ENCODE measurements around the gene SGTA.

Gene SGTA

GRCh38 chr19:2791440-2791839 lies 8.4 kb upstream of the SGTA start:
- H4K20me1 ChIP-seq (ENCODE audit: low read depth, low read length), result no peaks in the 10 kb centered on the region
- no peak overlapping the region for H2AFZ ChIP-seq (ENCODE audit: low read depth, low read length, severe bottlenecking)
- H3K27me3 ChIP-seq (ENCODE audit: low read length), result no peaks in the 10 kb centered on the region
- no peaks in the 10 kb centered on the region for H3K36me3 ChIP-seq (ENCODE audit: low read length)
- H3F3A ChIP-seq (ENCODE audit: insufficient read depth), result no peaks in the 10 kb centered on the region
- no peak overlapping the region for H3K9ac ChIP-seq (ENCODE audit: low read length)
- H3K4me3 ChIP-seq (ENCODE audit: insufficient read depth, low read length, poor library complexity, severe bottlenecking), result no peak overlapping the region
- H3K27ac ChIP-seq (ENCODE audit: low read depth, low read length), result no peak overlapping the region
- H3K79me2 ChIP-seq (ENCODE audit: insufficient read depth, low read length), result peaks cover 39% of the 10 kb centered on the region
- no peaks in the 10 kb centered on the region for H3K9me3 ChIP-seq (ENCODE audit: insufficient read depth, low read length)
- TF ChIP-seq, protein P1, sequence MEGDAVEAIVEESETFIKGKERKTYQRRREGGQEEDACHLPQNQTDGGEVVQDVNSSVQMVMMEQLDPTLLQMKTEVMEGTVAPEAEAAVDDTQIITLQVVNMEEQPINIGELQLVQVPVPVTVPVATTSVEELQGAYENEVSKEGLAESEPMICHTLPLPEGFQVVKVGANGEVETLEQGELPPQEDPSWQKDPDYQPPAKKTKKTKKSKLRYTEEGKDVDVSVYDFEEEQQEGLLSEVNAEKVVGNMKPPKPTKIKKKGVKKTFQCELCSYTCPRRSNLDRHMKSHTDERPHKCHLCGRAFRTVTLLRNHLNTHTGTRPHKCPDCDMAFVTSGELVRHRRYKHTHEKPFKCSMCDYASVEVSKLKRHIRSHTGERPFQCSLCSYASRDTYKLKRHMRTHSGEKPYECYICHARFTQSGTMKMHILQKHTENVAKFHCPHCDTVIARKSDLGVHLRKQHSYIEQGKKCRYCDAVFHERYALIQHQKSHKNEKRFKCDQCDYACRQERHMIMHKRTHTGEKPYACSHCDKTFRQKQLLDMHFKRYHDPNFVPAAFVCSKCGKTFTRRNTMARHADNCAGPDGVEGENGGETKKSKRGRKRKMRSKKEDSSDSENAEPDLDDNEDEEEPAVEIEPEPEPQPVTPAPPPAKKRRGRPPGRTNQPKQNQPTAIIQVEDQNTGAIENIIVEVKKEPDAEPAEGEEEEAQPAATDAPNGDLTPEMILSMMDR (IDR thresholded peaks at IDR 0.05; ENCODE audit: insufficient read depth, low read length, poor library complexity, severe bottlenecking), result no peak
- no peak for TF ChIP-seq EZH2phosphoT487 (conservative IDR thresholded peaks at IDR 0.05; ENCODE audit: low read length)
- no peaks in the 10 kb centered on the region for H3K9me2 ChIP-seq (replicated peaks; ENCODE audit: insufficient read depth, low read length)
- no peak overlapping the region for H3K4me2 ChIP-seq (ENCODE audit: low read depth, low read length, poor library complexity, severe bottlenecking)

DNA sequence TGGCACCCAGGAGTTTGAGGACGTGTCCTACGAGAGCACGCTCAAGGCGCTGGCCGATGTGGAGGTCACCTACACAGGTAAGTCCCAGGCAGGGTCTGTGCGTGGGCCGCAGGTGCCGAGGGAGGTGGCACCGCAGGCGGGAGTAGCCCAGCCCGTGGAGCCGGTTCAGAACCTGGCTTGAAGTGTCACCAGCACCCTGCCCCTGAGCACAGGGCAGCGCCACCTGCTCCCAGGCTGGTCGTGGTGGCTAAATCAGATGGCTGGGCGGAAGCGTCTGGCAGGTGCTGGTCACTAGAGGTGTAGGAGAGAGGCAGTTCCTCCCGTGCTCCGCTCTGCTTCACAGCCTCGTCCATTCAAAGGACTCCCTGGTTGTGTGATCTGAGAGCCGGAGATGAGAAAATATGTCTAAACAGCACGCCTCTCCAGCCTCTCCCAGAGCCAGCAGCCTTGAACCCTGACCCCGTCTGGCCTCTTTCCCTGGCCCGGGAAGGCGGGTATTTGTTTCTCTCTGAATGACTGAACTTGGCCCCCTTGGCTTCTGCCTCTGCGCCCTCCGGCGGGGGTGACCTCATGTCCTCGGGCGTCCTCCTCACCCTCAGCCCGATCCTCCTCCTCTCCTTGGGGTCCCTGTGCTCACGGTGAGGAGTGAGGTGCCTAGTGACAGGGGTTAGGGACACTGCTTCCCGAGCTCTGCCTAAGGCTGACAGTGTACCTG lies 7.6 kb upstream of the SGTA start:
- H2AFZ ChIP-seq (ENCODE audit: low read depth, low read length, severe bottlenecking), result no peak overlapping the region
- no peaks in the 10 kb centered on the region for H3K36me3 ChIP-seq (ENCODE audit: low read length)
- H3K27me3 ChIP-seq (ENCODE audit: low read length), result no peaks in the 10 kb centered on the region
- no peaks in the 10 kb centered on the region for H4K20me1 ChIP-seq (ENCODE audit: low read depth, low read length)
- no peak overlapping the region for H3K4me2 ChIP-seq (ENCODE audit: low read depth, low read length, poor library complexity, severe bottlenecking)
- H3K9ac ChIP-seq (ENCODE audit: low read length), result no peak overlapping the region
- H3K9me3 ChIP-seq (ENCODE audit: insufficient read depth, low read length), result no peaks in the 10 kb centered on the region
- no peak overlapping the region for H3K4me3 ChIP-seq (ENCODE audit: insufficient read depth, low read length, poor library complexity, severe bottlenecking)
- no peaks in the 10 kb centered on the region for H3F3A ChIP-seq (ENCODE audit: insufficient read depth)
- H3K79me2 ChIP-seq (ENCODE audit: insufficient read depth, low read length), result peaks cover 46% of the 10 kb centered on the region
- no peak overlapping the region for H3K27ac ChIP-seq (ENCODE audit: low read depth, low read length)
- no peaks in the 10 kb centered on the region for H3K9me2 ChIP-seq (replicated peaks; ENCODE audit: insufficient read depth, low read length)
- TF ChIP-seq EZH2phosphoT487 (conservative IDR thresholded peaks at IDR 0.05; ENCODE audit: low read length), result no peak
- TF ChIP-seq, protein P1 (IDR thresholded peaks at IDR 0.05; ENCODE audit: insufficient read depth, low read length, poor library complexity, severe bottlenecking), result no peak

DNA sequence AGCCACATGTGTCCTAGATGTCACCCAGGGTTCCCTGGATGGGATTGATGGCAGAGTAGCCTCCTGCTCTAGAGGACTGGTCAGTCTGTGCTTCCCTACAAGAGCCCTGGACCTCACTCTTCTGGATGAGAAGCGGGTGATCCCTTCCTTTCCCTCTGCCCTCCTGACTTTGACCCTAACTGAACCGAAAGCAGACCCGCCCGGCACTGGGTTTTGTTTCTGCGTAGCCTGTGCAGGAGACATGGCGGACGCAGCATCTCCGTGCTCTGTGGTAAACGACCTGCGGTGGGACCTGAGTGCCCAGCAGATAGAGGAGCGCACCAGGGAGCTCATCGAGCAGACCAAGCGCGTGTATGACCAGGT lies 7.1 kb upstream of the SGTA start:
- Histone ChIP-seq H3K27me3 (ENCODE audit: low read length) (no peaks in the 10 kb centered on the region), H3F3A (ENCODE audit: insufficient read depth) (no peaks in the 10 kb centered on the region), H3K27ac (ENCODE audit: low read depth, low read length) (no peak overlapping the region), H3K9me2 (replicated peaks; ENCODE audit: insufficient read depth, low read length) (no peaks in the 10 kb centered on the region), H4K20me1 (ENCODE audit: low read depth, low read length) (no peaks in the 10 kb centered on the region), H3K79me2 (ENCODE audit: insufficient read depth, low read length) (peaks cover 50% of the 10 kb centered on the region), H3K4me3 (ENCODE audit: insufficient read depth, low read length, poor library complexity, severe bottlenecking) (no peak overlapping the region), H3K9me3 (ENCODE audit: insufficient read depth, low read length) (no peaks in the 10 kb centered on the region), H3K4me2 (ENCODE audit: low read depth, low read length, poor library complexity, severe bottlenecking) (no peak overlapping the region), H3K9ac (ENCODE audit: low read length) (no peak overlapping the region), H2AFZ (ENCODE audit: low read depth, low read length, severe bottlenecking) (no peak overlapping the region), H3K36me3 (ENCODE audit: low read length) (no peaks in the 10 kb centered on the region)
- TF ChIP-seq EZH2phosphoT487 (conservative IDR thresholded peaks at IDR 0.05; ENCODE audit: low read length), result no peak
- TF ChIP-seq, protein P1 (IDR thresholded peaks at IDR 0.05; ENCODE audit: insufficient read depth, low read length, poor library complexity, severe bottlenecking), result no peak

All from SU-DHL-6 (cell line).